Measurements from ENCODE around the gene FAM98B.
A peak's percentile ranks its signal among the peaks of the same experiment; 100 is the strongest.

The FAM98B gene

GRCh38 chr15:38438031-38438986, 15.6 kb upstream of the FAM98B start:
- Histone ChIP-seq H3K9me3 (ENCODE audit: control extremely low read depth in 1 of 5, control insufficient read depth in 4 of 5, insufficient read depth in 2 of 5, low read depth in 1 of 5, low read length in 4 of 5) (peaks cover 0 to 8% (median 0%) of the 10 kb centered on the region in 5 experiments), H3K36me3 (ENCODE audit: control insufficient read depth in 4 of 4, insufficient read depth in 4 of 4, low read length in 3 of 4) (no peaks in the 10 kb centered on the region), H3K4me3 (ENCODE audit: control insufficient read depth in 1 of 7, extremely low read depth in 1 of 7, insufficient read depth in 4 of 7, low read depth in 2 of 7, low read length in 6 of 7) (no peak overlapping the region), H3K4me1 (ENCODE audit: control extremely low read depth in 1 of 4, control insufficient read depth in 4 of 4, insufficient read depth in 4 of 4, low read length in 3 of 4) (peaks cover 0 to 8% (median 3%) of the 10 kb centered on the region in 4 experiments), H3K27ac (ENCODE audit: insufficient read depth in 1 of 2, low read depth in 1 of 2, low read length in 2 of 2, poor library complexity in 1 of 2, severe bottlenecking in 2 of 2) (peak overlapping the region in 1 of 2 experiments; percentile 53), H3K27me3 (replicated peaks in 2 of 5; ENCODE audit: control insufficient read depth in 4 of 5, insufficient read depth in 5 of 5, low read length in 4 of 5) (no peaks in the 10 kb centered on the region)
- ChIA-PET CTCF (interaction anchor here (4.3 kb wide), 1 partner anchor 245 kb away, joined by 25 read pairs; no protein-coding TSS in a partner anchor), POLR2A (no interaction called here)
- no peak for DNase-seq
- no CpG with 5 or more reads among the region's 2 CpGs for WGBS (ENCODE audit: insufficient coverage)

- ChIA-PET POLR2A (no interaction called here), CTCF (interaction anchor here (0.7 to 4.3 kb wide), 26 partner anchors 10 to 444 kb away, joined by 3 to 39 read pairs (median 4); partner anchors contain the start of genes FAM98B and RASGRP1)
- peaks cover 0 to 8% (median 3%) of the 10 kb centered on the region in 4 experiments for H3K4me1 ChIP-seq (ENCODE audit: control extremely low read depth in 1 of 4, control insufficient read depth in 4 of 4, insufficient read depth in 4 of 4, low read length in 3 of 4)
- H3K9me3 ChIP-seq (ENCODE audit: control extremely low read depth in 1 of 5, control insufficient read depth in 4 of 5, insufficient read depth in 2 of 5, low read depth in 1 of 5, low read length in 4 of 5): peaks cover 0 to 8% (median 0%) of the 10 kb centered on the region in 5 experiments
- no peaks in the 10 kb centered on the region for H3K36me3 ChIP-seq (ENCODE audit: control insufficient read depth in 4 of 4, insufficient read depth in 4 of 4, low read length in 3 of 4)
- H3K27me3 ChIP-seq (replicated peaks in 2 of 5; ENCODE audit: control insufficient read depth in 4 of 5, insufficient read depth in 5 of 5, low read length in 4 of 5): no peaks in the 10 kb centered on the region
- DNase-seq: peak; percentile 61 to 83 (median 78)
- WGBS (ENCODE audit: insufficient coverage): 40% methylated on average over 5 of the region's 9 CpGs
- H3K27ac ChIP-seq (ENCODE audit: insufficient read depth in 1 of 2, low read depth in 1 of 2, low read length in 2 of 2, poor library complexity in 1 of 2, severe bottlenecking in 2 of 2): no peak overlapping the region
- no peak overlapping the region for H3K4me3 ChIP-seq (ENCODE audit: control insufficient read depth in 1 of 7, extremely low read depth in 1 of 7, insufficient read depth in 4 of 7, low read depth in 2 of 7, low read length in 6 of 7)
Measured at GRCh38 chr15:38440353-38441129, 13.4 kb upstream of the FAM98B start.

- ChIA-PET CTCF (interaction anchor here (0.8 to 4.3 kb wide), 20 partner anchors 10 to 266 kb away, joined by 3 to 39 read pairs (median 6); partner anchors contain the start of genes FAM98B and RASGRP1), POLR2A (no interaction called here)
- peaks cover 0 to 8% (median 3%) of the 10 kb centered on the region in 4 experiments for H3K4me1 ChIP-seq (ENCODE audit: control extremely low read depth in 1 of 4, control insufficient read depth in 4 of 4, insufficient read depth in 4 of 4, low read length in 3 of 4)
- H3K36me3 ChIP-seq (ENCODE audit: control insufficient read depth in 4 of 4, insufficient read depth in 4 of 4, low read length in 3 of 4): no peaks in the 10 kb centered on the region
- no peaks in the 10 kb centered on the region for H3K27me3 ChIP-seq (replicated peaks in 2 of 5; ENCODE audit: control insufficient read depth in 4 of 5, insufficient read depth in 5 of 5, low read length in 4 of 5)
- H3K4me3 ChIP-seq (ENCODE audit: control insufficient read depth in 1 of 7, extremely low read depth in 1 of 7, insufficient read depth in 4 of 7, low read depth in 2 of 7, low read length in 6 of 7): no peak overlapping the region
- DNase-seq: no peak
- no peak overlapping the region for H3K27ac ChIP-seq (ENCODE audit: insufficient read depth in 1 of 2, low read depth in 1 of 2, low read length in 2 of 2, poor library complexity in 1 of 2, severe bottlenecking in 2 of 2)
- peaks cover 0 to 8% (median 0%) of the 10 kb centered on the region in 5 experiments for H3K9me3 ChIP-seq (ENCODE audit: control extremely low read depth in 1 of 5, control insufficient read depth in 4 of 5, insufficient read depth in 2 of 5, low read depth in 1 of 5, low read length in 4 of 5)
- 100% methylated on average over 1 of the region's 3 CpGs for whole genome bisulfite sequencing (ENCODE audit: insufficient coverage)
Measured at GRCh38 chr15:38441130-38441519, 12.8 kb upstream of the FAM98B start.

- peaks cover 0 to 17% (median 3%) of the 10 kb centered on the region in 4 experiments for H3K36me3 ChIP-seq (ENCODE audit: control insufficient read depth in 4 of 4, insufficient read depth in 4 of 4, low read length in 3 of 4)
- WGBS (ENCODE audit: insufficient coverage): 0% methylated on average over 3 of the region's 12 CpGs
- peaks cover 7 to 25% (median 17%) of the 10 kb centered on the region in 4 experiments for H3K4me1 ChIP-seq (ENCODE audit: control extremely low read depth in 1 of 4, control insufficient read depth in 4 of 4, insufficient read depth in 4 of 4, low read length in 3 of 4)
- H3K27me3 ChIP-seq (replicated peaks in 2 of 5; ENCODE audit: control insufficient read depth in 4 of 5, insufficient read depth in 5 of 5, low read length in 4 of 5): no peaks in the 10 kb centered on the region
- ChIA-PET CTCF (interaction anchor here (0.8 to 2.9 kb wide), 12 partner anchors 9 to 460 kb away, joined by 3 to 22 read pairs (median 4); partner anchors contain the start of gene RASGRP1), POLR2A (no interaction called here)
- peak overlapping the region; percentile 86 to 95 for H3K27ac ChIP-seq (ENCODE audit: insufficient read depth in 1 of 2, low read depth in 1 of 2, low read length in 2 of 2, poor library complexity in 1 of 2, severe bottlenecking in 2 of 2)
- no peaks in the 10 kb centered on the region for H3K9me3 ChIP-seq (ENCODE audit: control extremely low read depth in 1 of 5, control insufficient read depth in 4 of 5, insufficient read depth in 2 of 5, low read depth in 1 of 5, low read length in 4 of 5)
- no peak for DNase-seq
- H3K4me3 ChIP-seq (ENCODE audit: control insufficient read depth in 1 of 7, extremely low read depth in 1 of 7, insufficient read depth in 4 of 7, low read depth in 2 of 7, low read length in 6 of 7): peak overlapping the region; percentile 57 to 97 (median 93)
Measured at GRCh38 chr15:38454696-38455090, 766 bp downstream of the FAM98B start.

GRCh38 chr15:38455092-38455491, 1.2 kb downstream of the FAM98B start:
- Histone ChIP-seq H3K36me3 (ENCODE audit: control insufficient read depth in 4 of 4, insufficient read depth in 4 of 4, low read length in 3 of 4) (peaks cover 0 to 17% (median 3%) of the 10 kb centered on the region in 4 experiments), H3K27ac (ENCODE audit: insufficient read depth in 1 of 2, low read depth in 1 of 2, low read length in 2 of 2, poor library complexity in 1 of 2, severe bottlenecking in 2 of 2) (peak overlapping the region; percentile 86 to 95), H3K4me3 (ENCODE audit: control insufficient read depth in 1 of 7, extremely low read depth in 1 of 7, insufficient read depth in 4 of 7, low read depth in 2 of 7, low read length in 6 of 7) (peak overlapping the region in 6 of 7 experiments; percentile 57 to 97 (median 94)), H3K4me1 (ENCODE audit: control extremely low read depth in 1 of 4, control insufficient read depth in 4 of 4, insufficient read depth in 4 of 4, low read length in 3 of 4) (peaks cover 7 to 25% (median 19%) of the 10 kb centered on the region in 4 experiments), H3K27me3 (replicated peaks in 2 of 5; ENCODE audit: control insufficient read depth in 4 of 5, insufficient read depth in 5 of 5, low read length in 4 of 5) (no peaks in the 10 kb centered on the region), H3K9me3 (ENCODE audit: control extremely low read depth in 1 of 5, control insufficient read depth in 4 of 5, insufficient read depth in 2 of 5, low read depth in 1 of 5, low read length in 4 of 5) (no peaks in the 10 kb centered on the region)
- 7% methylated on average over 3 of the region's 4 CpGs for WGBS (ENCODE audit: insufficient coverage)
- DNase-seq: peak in 2 of 3 donors; percentile 42 to 51
- POLR2A ChIA-PET: no interaction called here
- CTCF ChIA-PET: interaction anchor here (0.8 to 2.9 kb wide), 10 partner anchors 8 to 460 kb away, joined by 3 to 22 read pairs (median 5); partner anchors contain the start of gene RASGRP1

- H3K27ac ChIP-seq (ENCODE audit: insufficient read depth in 1 of 2, low read depth in 1 of 2, low read length in 2 of 2, poor library complexity in 1 of 2, severe bottlenecking in 2 of 2): no peak overlapping the region
- CTCF ChIA-PET: interaction anchor here (1.1 to 2.7 kb wide), 6 partner anchors 11 to 241 kb away, joined by 3 to 16 read pairs (median 6); no protein-coding TSS in a partner anchor
- H3K4me3 ChIP-seq (ENCODE audit: control insufficient read depth in 1 of 7, extremely low read depth in 1 of 7, insufficient read depth in 4 of 7, low read depth in 2 of 7, low read length in 6 of 7): no peak overlapping the region
- 97% methylated on average over 4 of the region's 5 CpGs for whole genome bisulfite sequencing (ENCODE audit: insufficient coverage)
- H3K27me3 ChIP-seq (replicated peaks in 2 of 5; ENCODE audit: control insufficient read depth in 4 of 5, insufficient read depth in 5 of 5, low read length in 4 of 5): no peaks in the 10 kb centered on the region
- POLR2A ChIA-PET: no interaction called here
- peaks cover 0 to 17% (median 3%) of the 10 kb centered on the region in 4 experiments for H3K36me3 ChIP-seq (ENCODE audit: control insufficient read depth in 4 of 4, insufficient read depth in 4 of 4, low read length in 3 of 4)
- H3K4me1 ChIP-seq (ENCODE audit: control extremely low read depth in 1 of 4, control insufficient read depth in 4 of 4, insufficient read depth in 4 of 4, low read length in 3 of 4): peaks cover 7 to 22% (median 20%) of the 10 kb centered on the region in 4 experiments
- no peaks in the 10 kb centered on the region for H3K9me3 ChIP-seq (ENCODE audit: control extremely low read depth in 1 of 5, control insufficient read depth in 4 of 5, insufficient read depth in 2 of 5, low read depth in 1 of 5, low read length in 4 of 5)
- DNase-seq: no peak
Measured at GRCh38 chr15:38458646-38459045, 4.7 kb downstream of the FAM98B start.

Data from common myeloid progenitor, CD34-positive (primary cell).